IPS-15b (cell line): ENCODE data around the gene TC2N.
"Not testable (repeated sequence)": the region's sequence is repeated elsewhere in the genome, so short reads cannot be mapped to it uniquely, and the experiment has no call there.

ENCODE experiments used
- H3K27me3 ChIP-seq: one replicate; pipeline ENCODE4 v1.6.1; 2013; ENCODE audit warnings: low read length; ENCODE audit not compliant: control insufficient read depth, insufficient read depth
- H3K36me3 ChIP-seq: one replicate; pipeline ENCODE4 v1.6.1; 2013; ENCODE audit warnings: low read length; ENCODE audit not compliant: control insufficient read depth, insufficient read depth
- H3K4me1 ChIP-seq: one replicate; pipeline ENCODE4 v1.6.1; 2013; ENCODE audit warnings: mild to moderate bottlenecking, low read length; ENCODE audit not compliant: control insufficient read depth, insufficient read depth
- H3K4me3 ChIP-seq: one replicate; pipeline ENCODE4 v1.5.1; 2013; ENCODE audit warnings: low read depth, low read length
- H3K9ac ChIP-seq: one replicate; pipeline ENCODE4 v1.6.1; 2013; ENCODE audit warnings: low read depth, mild to moderate bottlenecking, low read length
- H3K9me3 ChIP-seq: one replicate; pipeline ENCODE4 v1.6.1; 2013; ENCODE audit warnings: mild to moderate bottlenecking, low read length; ENCODE audit not compliant: control insufficient read depth, insufficient read depth

The TC2N gene

DNA sequence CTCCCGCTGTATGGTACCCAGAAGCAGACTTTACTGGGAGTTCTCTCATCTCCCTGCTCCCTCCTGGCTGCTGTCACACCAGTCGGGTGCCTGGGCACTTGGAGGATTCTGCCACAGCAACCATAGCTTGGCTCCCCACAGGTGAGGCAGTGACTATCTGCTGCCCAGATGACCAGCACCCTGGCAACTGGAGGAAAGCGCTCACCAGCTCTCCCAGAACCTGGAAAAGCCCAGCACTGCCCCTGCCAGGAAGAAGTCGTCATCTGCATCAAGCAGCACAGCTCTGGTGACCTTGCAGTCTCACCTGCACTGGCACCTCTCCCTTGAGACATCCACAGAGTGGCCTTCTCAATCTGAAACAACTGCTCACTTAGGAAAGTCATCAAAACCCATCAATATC is 31.9 kb upstream of the TC2N start:
- H3K4me3 ChIP-seq: no peak overlapping the region
- no peak overlapping the region for H3K9ac ChIP-seq
- no peaks in the 10 kb centered on the region for H3K4me1 ChIP-seq
- no peaks in the 10 kb centered on the region for H3K27me3 ChIP-seq
- no peaks in the 10 kb centered on the region for H3K36me3 ChIP-seq
- H3K9me3 ChIP-seq: no peaks in the 10 kb centered on the region

DNA sequence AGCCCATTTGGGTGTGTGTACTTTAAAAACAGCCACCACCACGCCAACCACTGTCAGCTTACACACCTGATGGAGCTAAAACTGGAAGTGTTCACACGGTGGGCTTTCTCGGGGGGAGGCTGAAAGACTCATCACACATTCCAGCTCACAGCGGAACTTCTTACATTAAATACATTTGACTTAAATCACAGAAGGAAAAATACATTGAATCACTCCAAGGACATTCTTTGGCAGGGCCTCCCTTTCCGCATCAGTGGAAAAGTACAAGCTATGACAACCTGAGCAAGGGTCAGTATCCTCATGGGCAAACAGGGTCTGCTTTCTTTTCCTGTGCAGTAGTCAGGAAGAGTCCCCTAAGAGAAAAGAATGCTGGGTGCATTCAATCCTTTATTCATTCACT is 31.0 kb upstream of the TC2N start:
- Histone ChIP-seq H3K9me3 (no peaks in the 10 kb centered on the region), H3K36me3 (no peaks in the 10 kb centered on the region), H3K27me3 (no peaks in the 10 kb centered on the region), H3K4me1 (no peaks in the 10 kb centered on the region), H3K9ac (no peak overlapping the region), H3K4me3 (no peak overlapping the region)

DNA sequence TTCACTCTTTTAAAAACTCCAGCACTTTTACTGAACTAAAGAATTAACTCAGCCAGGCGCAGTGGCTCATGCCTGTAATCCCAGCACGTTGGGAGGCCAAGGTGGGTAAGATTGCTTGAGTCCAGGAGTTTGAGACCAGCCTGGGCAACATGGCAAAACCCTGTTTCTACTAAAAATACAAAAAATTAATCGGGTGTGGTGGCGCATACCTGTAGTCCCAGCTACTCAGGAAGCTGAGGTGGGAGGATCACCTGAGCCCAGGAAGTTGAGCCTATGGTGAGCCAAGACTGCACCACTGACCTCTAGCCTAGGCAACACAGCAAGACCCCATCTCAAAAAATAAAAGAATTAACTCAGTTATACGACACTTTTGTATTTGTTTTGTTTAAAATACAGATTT is 30.4 kb upstream of the TC2N start:
- H3K4me3 ChIP-seq, H3K27me3 ChIP-seq: not testable (repeated sequence)

DNA sequence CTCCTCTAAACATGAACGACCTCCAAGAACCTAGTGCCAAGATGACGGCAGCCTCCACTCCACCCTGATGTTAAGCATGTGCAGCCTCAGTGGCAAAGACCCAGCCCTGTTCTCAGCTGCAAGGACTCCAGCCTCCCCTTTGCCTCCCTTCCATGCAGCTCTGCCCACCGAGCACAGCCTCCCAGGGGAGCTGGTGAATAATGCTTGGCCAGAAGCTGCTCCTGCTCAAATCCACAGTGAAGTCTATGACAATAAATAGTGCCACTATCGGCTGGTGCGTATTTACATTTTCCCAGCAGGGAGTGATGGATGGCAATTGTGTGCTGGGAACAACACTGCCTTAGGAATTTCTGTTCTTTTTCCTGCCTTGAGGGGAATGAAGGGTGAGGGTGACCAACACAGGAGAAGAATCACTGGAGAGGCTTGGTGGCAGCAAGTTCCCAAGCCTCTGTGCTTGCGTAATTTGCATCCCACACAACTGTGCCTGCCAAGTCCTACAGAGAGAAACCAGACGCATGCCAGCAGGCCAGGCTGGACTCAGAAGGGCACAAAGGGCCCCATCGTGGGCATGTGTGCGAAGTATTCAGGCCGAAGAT is 29.9 kb upstream of the TC2N start:
- Histone ChIP-seq H3K9me3 (no peaks in the 10 kb centered on the region), H3K27me3 (no peaks in the 10 kb centered on the region), H3K4me1 (no peaks in the 10 kb centered on the region), H3K9ac (no peak overlapping the region), H3K4me3 (no peak overlapping the region), H3K36me3 (no peaks in the 10 kb centered on the region)

More for the DNA sequence above, 30.4 kb upstream of the TC2N start:
- H3K36me3 ChIP-seq, H3K4me1 ChIP-seq, H3K9ac ChIP-seq, H3K9me3 ChIP-seq: not testable (repeated sequence)

DNA sequence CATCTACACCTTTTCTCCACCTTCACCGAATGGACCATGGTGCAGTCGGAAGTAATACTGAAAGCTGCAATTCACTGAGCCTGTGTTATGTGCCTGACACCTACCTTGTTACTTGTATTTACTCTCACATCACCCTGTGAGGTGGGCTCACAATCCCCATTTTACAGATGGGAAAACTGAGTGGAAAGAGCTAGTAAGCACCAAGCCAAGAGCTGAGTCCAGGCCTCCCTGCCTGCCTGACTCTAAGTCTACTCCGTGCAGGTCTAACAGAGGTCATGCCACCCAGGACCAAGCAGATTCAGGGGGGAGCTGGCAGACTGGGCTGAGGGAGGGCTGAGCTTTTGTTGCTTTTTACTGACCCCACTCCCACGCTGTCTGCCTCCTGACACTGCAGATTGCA is 29.1 kb upstream of the TC2N start:
- H3K9ac ChIP-seq: no peak overlapping the region

DNA sequence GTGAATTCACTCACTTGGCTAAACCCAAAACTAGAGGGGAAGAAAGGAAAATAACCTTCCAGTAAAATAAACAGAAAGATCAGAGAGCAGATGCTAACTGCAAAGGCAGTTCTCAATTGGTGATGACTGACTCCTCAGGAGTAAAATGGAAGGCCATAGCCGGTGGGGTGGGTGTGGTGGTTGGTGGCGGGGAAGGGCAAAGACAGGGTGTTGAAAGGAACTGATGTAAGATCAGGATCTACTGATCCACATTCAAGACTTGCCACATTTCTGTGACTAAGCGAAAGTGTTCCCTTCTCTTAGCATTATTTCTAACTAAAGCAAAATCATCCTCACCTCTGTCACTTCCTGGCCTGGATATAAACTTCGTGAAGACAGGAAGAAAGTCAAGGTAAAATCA is 26.3 kb upstream of the TC2N start:
- Histone ChIP-seq H3K4me3 (no peak overlapping the region), H3K9ac (no peak overlapping the region), H3K4me1 (no peaks in the 10 kb centered on the region), H3K9me3 (no peaks in the 10 kb centered on the region), H3K36me3 (no peaks in the 10 kb centered on the region), H3K27me3 (no peaks in the 10 kb centered on the region)

More for the DNA sequence above, 29.1 kb upstream of the TC2N start:
- no peaks in the 10 kb centered on the region for H3K36me3 ChIP-seq
- no peaks in the 10 kb centered on the region for H3K4me1 ChIP-seq
- H3K4me3 ChIP-seq: no peak overlapping the region
- H3K27me3 ChIP-seq: no peaks in the 10 kb centered on the region
- H3K9me3 ChIP-seq: no peaks in the 10 kb centered on the region

DNA sequence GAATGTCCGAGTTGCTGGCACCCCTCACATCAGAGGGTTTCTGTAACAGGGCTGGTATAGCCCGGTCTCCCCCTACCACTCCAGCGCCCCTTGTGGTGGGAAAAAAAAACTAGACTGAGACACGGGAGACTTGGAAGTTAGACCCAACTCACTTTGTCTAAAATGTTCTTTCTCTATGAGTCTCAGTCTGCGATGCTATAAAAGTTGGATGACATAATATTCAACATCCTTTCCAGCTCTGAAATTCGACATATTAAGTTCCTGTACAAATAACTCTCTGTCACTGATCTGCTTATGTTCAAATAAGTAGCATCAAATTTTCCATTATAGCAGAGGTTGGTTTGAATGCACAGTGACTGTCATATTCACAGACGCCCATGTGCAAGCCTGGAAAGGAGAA is 25.7 kb upstream of the TC2N start:
- Histone ChIP-seq H3K4me3 (no peak overlapping the region), H3K4me1 (no peaks in the 10 kb centered on the region), H3K27me3 (no peaks in the 10 kb centered on the region), H3K9me3 (no peaks in the 10 kb centered on the region), H3K36me3 (no peaks in the 10 kb centered on the region), H3K9ac (no peak overlapping the region)

DNA sequence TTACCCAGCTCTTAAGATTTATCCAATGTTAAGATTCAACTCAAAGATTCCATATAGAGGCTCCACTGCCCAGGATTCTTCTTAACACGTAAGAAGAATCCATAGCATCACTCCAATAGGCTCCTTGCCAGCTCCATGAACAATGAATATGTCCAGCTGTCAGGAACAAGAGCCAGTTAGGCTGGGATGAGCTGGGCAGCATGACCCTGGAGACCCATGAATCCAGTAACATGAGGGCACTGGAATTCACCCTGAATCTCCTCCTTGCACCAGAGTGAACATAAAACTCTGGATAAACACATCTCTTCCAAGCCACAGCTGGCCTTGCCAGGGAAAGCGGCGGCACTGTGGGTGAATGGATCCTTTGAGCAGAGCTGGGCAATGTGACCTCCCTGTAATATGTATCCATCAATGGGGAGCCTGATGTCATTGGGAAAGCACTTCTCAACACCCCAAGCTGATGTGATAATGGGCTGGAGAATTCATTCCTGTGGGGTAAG is 24.4 kb upstream of the TC2N start:
- H3K9ac ChIP-seq: no peak overlapping the region
- H3K36me3 ChIP-seq: no peaks in the 10 kb centered on the region
- H3K27me3 ChIP-seq: no peaks in the 10 kb centered on the region
- H3K4me3 ChIP-seq: no peak overlapping the region
- no peaks in the 10 kb centered on the region for H3K9me3 ChIP-seq
- H3K4me1 ChIP-seq: no peaks in the 10 kb centered on the region

DNA sequence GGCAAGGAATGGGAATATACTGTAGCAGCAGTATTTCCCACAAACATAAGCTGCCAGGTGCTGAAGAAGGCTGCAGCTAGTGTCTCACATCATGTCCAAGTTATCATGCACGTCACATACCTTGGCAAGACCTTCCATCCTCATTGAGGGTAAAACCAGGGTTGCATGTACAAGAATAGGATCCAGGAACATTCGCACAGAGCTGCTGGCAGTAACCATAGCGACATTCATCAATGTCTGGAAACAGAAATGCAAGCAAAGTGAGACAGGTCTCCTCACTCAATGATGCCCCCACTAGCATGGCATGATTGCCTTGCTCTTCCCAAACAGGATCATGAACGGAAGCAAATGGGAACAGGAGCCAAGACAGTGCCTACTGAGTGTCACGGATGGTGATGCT is 23.8 kb upstream of the TC2N start:
- no peaks in the 10 kb centered on the region for H3K36me3 ChIP-seq

DNA sequence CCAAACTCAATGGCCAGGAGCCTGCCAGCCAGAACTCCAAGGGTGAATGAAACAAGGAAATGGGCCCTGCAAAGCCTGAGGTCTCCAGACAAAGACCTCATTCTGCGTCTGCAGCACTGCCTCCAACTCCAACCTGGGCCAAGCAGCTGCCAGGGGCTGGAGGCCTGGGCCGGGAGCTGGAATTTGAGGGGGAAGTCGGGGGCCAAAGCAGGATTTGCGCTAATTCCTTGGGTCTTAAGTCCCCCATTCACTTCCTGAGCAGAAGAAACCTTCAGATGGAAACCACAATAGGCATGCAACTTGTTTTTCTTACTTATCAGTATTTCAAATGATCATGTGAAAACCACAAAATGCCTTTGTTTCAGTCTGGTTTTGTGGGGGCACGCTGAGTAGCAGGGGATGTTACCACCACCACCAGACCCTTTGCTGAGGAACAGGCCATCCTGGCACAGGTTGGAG is 23.0 kb upstream of the TC2N start:
- H3K36me3 ChIP-seq: no peaks in the 10 kb centered on the region
- H3K27me3 ChIP-seq: no peaks in the 10 kb centered on the region
- H3K4me3 ChIP-seq: no peak overlapping the region
- H3K9me3 ChIP-seq: no peaks in the 10 kb centered on the region
- no peaks in the 10 kb centered on the region for H3K4me1 ChIP-seq
- H3K9ac ChIP-seq: no peak overlapping the region

More for the DNA sequence above, 23.8 kb upstream of the TC2N start:
- H3K4me3 ChIP-seq: no peak overlapping the region
- H3K9me3 ChIP-seq: no peaks in the 10 kb centered on the region
- no peaks in the 10 kb centered on the region for H3K4me1 ChIP-seq
- no peaks in the 10 kb centered on the region for H3K27me3 ChIP-seq
- no peak overlapping the region for H3K9ac ChIP-seq

DNA sequence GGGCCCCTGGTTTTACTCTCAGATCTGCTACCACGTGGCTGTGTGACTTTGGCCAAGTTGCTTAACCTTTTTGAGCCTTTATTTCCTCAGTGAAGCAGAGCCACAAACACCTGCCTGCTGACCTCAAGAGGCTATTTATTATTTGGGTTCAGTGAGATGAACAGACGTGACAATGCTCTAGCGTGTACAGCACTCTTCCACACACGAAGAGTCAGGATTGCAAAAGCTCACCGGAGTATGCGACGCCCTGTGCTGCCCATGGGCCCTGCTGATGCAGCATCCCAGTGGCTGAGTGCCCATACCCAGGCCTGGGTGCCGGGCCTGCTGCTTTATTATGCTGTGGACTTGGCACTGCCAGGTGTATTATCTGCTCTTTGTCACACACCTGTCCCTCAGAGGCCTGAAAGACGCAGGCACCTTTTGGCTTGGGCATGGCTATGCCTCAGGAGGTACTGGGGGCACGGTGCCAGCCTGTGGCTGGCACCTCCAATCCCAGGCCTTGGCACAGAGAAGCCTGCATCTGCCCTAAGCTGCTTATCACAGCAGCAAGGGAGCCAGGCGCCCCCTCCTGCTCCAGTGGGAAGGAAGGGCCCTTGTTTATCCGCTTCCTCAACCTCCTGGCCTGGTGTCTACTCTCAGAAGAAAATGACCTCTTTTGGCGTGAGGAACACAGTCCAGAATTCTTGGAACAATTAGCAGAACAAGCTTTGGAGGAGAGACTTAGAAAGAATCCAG is 22.3 kb upstream of the TC2N start:
- H3K4me1 ChIP-seq: no peaks in the 10 kb centered on the region
- no peak overlapping the region for H3K9ac ChIP-seq
- H3K9me3 ChIP-seq: no peaks in the 10 kb centered on the region
- no peaks in the 10 kb centered on the region for H3K27me3 ChIP-seq
- no peaks in the 10 kb centered on the region for H3K36me3 ChIP-seq
- H3K4me3 ChIP-seq: no peak overlapping the region
